Measurements from ENCODE around the gene MAVS. TPM values are rescaled to one million over a fixed set of nuclear protein-coding genes. Genes with fewer than 3 reads are reported as not detected.

MAVS gene
- total and polyA plus RNA-seq, 9 donors: 14.6 to 26.2 (median 21.0) TPM

- H3K4me1 ChIP-seq (ENCODE audit: control insufficient read depth, insufficient read depth, low read length): peaks cover 9% of the 10 kb centered on the region
- H3K36me3 ChIP-seq (ENCODE audit: control insufficient read depth, insufficient read depth, low read length): peaks cover 60% of the 10 kb centered on the region
- no peak overlapping the region for H3K4me3 ChIP-seq (ENCODE audit: low read length)
- WGBS (ENCODE audit: insufficient coverage): 89% methylated on average over 9 of the region's 13 CpGs
- no peak for DNase-seq
- no peak overlapping the region for H3K27ac ChIP-seq (ENCODE audit: low read length)
- no peaks in the 10 kb centered on the region for H3K27me3 ChIP-seq (ENCODE audit: control insufficient read depth, insufficient read depth, low read length)
- H3K9me3 ChIP-seq (replicated peaks; ENCODE audit: control insufficient read depth, low read depth, low read length): no peaks in the 10 kb centered on the region
Observed at GRCh38 chr20:3922223-3922982, 75.8 kb downstream of the MAVS start.

GRCh38 chr20:3922983-3923339 lies 76.3 kb downstream of the MAVS start:
- Histone ChIP-seq H3K27me3 (ENCODE audit: control insufficient read depth, insufficient read depth, low read length) (no peaks in the 10 kb centered on the region), H3K9me3 (replicated peaks; ENCODE audit: control insufficient read depth, low read depth, low read length) (no peaks in the 10 kb centered on the region), H3K4me1 (ENCODE audit: control insufficient read depth, insufficient read depth, low read length) (peaks cover 13% of the 10 kb centered on the region), H3K27ac (ENCODE audit: low read length) (no peak overlapping the region), H3K36me3 (ENCODE audit: control insufficient read depth, insufficient read depth, low read length) (peaks cover 59% of the 10 kb centered on the region), H3K4me3 (ENCODE audit: low read length) (no peak overlapping the region)
- no CpG with 5 or more reads among the region's 4 CpGs for WGBS (ENCODE audit: insufficient coverage)
- DNase-seq: no peak

- DNase-seq: no peak
- H3K27me3 ChIP-seq (ENCODE audit: control insufficient read depth, insufficient read depth, low read length): no peaks in the 10 kb centered on the region
- H3K9me3 ChIP-seq (replicated peaks; ENCODE audit: control insufficient read depth, low read depth, low read length): no peaks in the 10 kb centered on the region
- H3K4me3 ChIP-seq (ENCODE audit: low read length): no peak overlapping the region
- WGBS (ENCODE audit: insufficient coverage): 100% methylated on average over 2 of the region's 2 CpGs
- H3K4me1 ChIP-seq (ENCODE audit: control insufficient read depth, insufficient read depth, low read length): peaks cover 18% of the 10 kb centered on the region
- no peak overlapping the region for H3K27ac ChIP-seq (ENCODE audit: low read length)
- H3K36me3 ChIP-seq (ENCODE audit: control insufficient read depth, insufficient read depth, low read length): peaks cover 54% of the 10 kb centered on the region
Observed at GRCh38 chr20:3923818-3924217, 77.2 kb downstream of the MAVS start.

DNA sequence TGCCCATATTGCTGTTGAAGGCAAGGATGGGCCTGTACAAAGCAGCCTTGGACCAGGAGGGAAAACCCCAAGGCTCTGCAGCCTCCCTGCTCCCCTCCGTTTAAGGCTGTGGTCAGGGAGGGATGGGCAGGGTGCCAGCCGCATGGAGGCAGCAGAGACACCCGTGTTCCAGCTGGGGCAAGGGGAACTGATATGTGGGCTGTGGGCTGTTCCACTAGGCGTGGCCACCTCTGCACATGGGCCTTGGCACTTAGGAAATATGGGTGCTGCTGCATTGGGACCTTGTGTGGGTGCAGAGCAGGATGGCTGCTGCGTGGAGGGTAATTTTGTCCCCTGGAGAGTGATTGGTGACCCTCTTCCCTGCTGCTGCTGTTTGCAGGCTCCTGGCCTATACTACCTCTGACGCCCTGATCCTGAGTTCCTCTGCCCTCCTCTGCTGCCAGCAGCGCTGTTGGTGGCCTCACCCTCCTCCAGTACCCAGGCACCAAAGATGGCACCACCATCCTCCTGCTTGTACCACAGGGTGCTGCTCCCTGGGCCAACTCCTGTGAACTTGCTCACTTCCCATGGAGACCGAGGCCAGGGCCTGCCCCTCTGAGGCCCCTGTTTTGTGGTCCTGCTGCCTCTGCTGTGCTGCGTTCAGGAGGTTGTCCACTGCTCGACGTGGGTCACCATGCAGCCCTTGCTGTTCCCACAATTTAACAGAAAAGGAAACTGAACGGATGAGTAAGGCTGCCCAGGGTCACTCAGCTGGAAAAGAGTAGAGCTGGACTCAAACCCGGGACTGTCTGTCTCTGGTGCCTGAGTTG lies 77.9 kb downstream of the MAVS start:
- Histone ChIP-seq H3K4me3 (ENCODE audit: low read length) (no peak overlapping the region), H3K4me1 (ENCODE audit: control insufficient read depth, insufficient read depth, low read length) (peaks cover 25% of the 10 kb centered on the region), H3K27ac (ENCODE audit: low read length) (no peak overlapping the region), H3K9me3 (replicated peaks; ENCODE audit: control insufficient read depth, low read depth, low read length) (no peaks in the 10 kb centered on the region), H3K36me3 (ENCODE audit: control insufficient read depth, insufficient read depth, low read length) (peaks cover 52% of the 10 kb centered on the region), H3K27me3 (ENCODE audit: control insufficient read depth, insufficient read depth, low read length) (no peaks in the 10 kb centered on the region)
- WGBS (ENCODE audit: insufficient coverage): 74% methylated on average over 12 of the region's 13 CpGs
- no peak for DNase-seq

DNA sequence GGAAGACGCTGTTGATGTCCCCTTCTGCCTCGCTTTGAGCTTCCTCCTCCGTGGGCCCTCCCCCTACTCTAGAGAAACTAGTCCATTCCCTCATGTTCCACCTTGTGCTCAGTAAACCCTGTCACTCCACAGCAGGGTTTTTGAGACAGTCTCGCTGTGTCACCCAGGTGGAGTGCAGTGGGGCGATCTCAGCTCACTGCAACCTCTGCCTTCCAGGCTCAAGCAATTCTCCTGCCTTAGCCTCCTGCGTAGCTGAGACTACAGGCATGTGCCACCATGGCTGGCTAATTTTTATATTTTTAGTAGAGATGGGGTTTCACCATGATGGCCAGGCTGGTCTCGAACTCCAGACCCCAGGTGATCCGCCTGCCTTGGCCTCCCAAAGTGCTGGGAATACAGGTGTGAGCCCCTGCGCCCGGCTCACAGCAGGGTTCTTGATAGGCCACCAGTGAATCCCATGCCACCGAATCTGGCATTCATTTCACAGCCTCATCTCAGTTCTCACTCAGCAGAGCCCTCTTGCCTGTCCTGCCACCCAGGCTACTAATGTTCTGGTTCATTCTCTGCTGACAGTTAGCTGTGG lies 78.6 kb downstream of the MAVS start:
- Histone ChIP-seq H3K9me3 (replicated peaks; ENCODE audit: control insufficient read depth, low read depth, low read length) (no peaks in the 10 kb centered on the region), H3K4me3 (ENCODE audit: low read length) (no peak overlapping the region), H3K36me3 (ENCODE audit: control insufficient read depth, insufficient read depth, low read length) (peaks cover 52% of the 10 kb centered on the region), H3K4me1 (ENCODE audit: control insufficient read depth, insufficient read depth, low read length) (peaks cover 25% of the 10 kb centered on the region), H3K27ac (ENCODE audit: low read length) (no peak overlapping the region), H3K27me3 (ENCODE audit: control insufficient read depth, insufficient read depth, low read length) (no peaks in the 10 kb centered on the region)
- WGBS (ENCODE audit: insufficient coverage): 91% methylated on average over 9 of the region's 11 CpGs
- DNase-seq: no peak

Other genes starting within 250 kb of the MAVS start
- gene GFRA4, start 183.4 kb upstream of the MAVS start, total RNA-seq: not detected
- gene GFRA4, start 183.4 kb upstream of the MAVS start, polyA plus RNA-seq (ENCODE audit: insufficient read depth in 1 of 8, insufficient read length in 8 of 8, low replicate concordance in 1 of 8): not detected
- gene ADAM33, start 164.8 kb upstream of the MAVS start, total RNA-seq: 52.8 TPM
- 10 to 100 TPM; 26.1 to 78.3 (median 52.8) TPM for gene ADAM33, start 164.8 kb upstream of the MAVS start, polyA plus RNA-seq (ENCODE audit: insufficient read depth in 1 of 8, insufficient read length in 8 of 8, low replicate concordance in 1 of 8)
- 2.1 TPM for gene SIGLEC1, start 134.2 kb upstream of the MAVS start, total RNA-seq
- 1 to 10 TPM; 3.3 to 6.2 (median 3.9) TPM for gene SIGLEC1, start 134.2 kb upstream of the MAVS start, polyA plus RNA-seq (ENCODE audit: insufficient read depth in 1 of 8, insufficient read length in 8 of 8, low replicate concordance in 1 of 8)
- gene HSPA12B, start 114.1 kb upstream of the MAVS start, total RNA-seq: 18.3 TPM
- gene HSPA12B, start 114.1 kb upstream of the MAVS start, polyA plus RNA-seq (ENCODE audit: insufficient read depth in 1 of 8, insufficient read length in 8 of 8, low replicate concordance in 1 of 8): 10 to 100 TPM; 20.8 to 35.8 (median 30.1) TPM
- 21.2 TPM for gene ADISSP, start 79.1 kb upstream of the MAVS start, total RNA-seq
- 10 to 100 TPM; 17.0 to 26.7 (median 25.2) TPM for gene ADISSP, start 79.1 kb upstream of the MAVS start, polyA plus RNA-seq (ENCODE audit: insufficient read depth in 1 of 8, insufficient read length in 8 of 8, low replicate concordance in 1 of 8)
- gene SPEF1, start 65.4 kb upstream of the MAVS start, total RNA-seq: 0.09 TPM
- under 1 TPM in 2 of 8 donors, not detected in 6; 0.12 to 0.21 TPM for gene SPEF1, start 65.4 kb upstream of the MAVS start, polyA plus RNA-seq (ENCODE audit: insufficient read depth in 1 of 8, insufficient read length in 8 of 8, low replicate concordance in 1 of 8)
- gene CENPB, start 60.1 kb upstream of the MAVS start, total RNA-seq: 44.7 TPM
- gene CENPB, start 60.1 kb upstream of the MAVS start, polyA plus RNA-seq (ENCODE audit: insufficient read depth in 1 of 8, insufficient read length in 8 of 8, low replicate concordance in 1 of 8): 10 to 100 TPM; 40.7 to 52.7 (median 48.8) TPM
- 37.7 TPM for gene CDC25B, start 50.5 kb upstream of the MAVS start, total RNA-seq
- gene CDC25B, start 50.5 kb upstream of the MAVS start, polyA plus RNA-seq (ENCODE audit: insufficient read depth in 1 of 8, insufficient read length in 8 of 8, low replicate concordance in 1 of 8): 100 to 1,000 TPM in 3 of 8 donors, 10 to 100 TPM in 5; 68.1 to 118 (median 90.6) TPM
- 9.2 TPM for gene AP5S1, start 26.3 kb upstream of the MAVS start, total RNA-seq
- gene AP5S1, start 26.3 kb upstream of the MAVS start, polyA plus RNA-seq (ENCODE audit: insufficient read depth in 1 of 8, insufficient read length in 8 of 8, low replicate concordance in 1 of 8): 10 to 100 TPM in 4 of 8 donors, 1 to 10 TPM in 4; 8.3 to 10.8 (median 10.2) TPM
- gene PANK2, start 42.6 kb downstream of the MAVS start, total RNA-seq: 40.3 TPM
- 10 to 100 TPM; 25.8 to 32.0 (median 28.0) TPM for gene PANK2, start 42.6 kb downstream of the MAVS start, polyA plus RNA-seq (ENCODE audit: insufficient read depth in 1 of 8, insufficient read length in 8 of 8, low replicate concordance in 1 of 8)
- gene RNF24, start 168.7 kb downstream of the MAVS start, total RNA-seq: 16.7 TPM
- gene RNF24, start 168.7 kb downstream of the MAVS start, polyA plus RNA-seq (ENCODE audit: insufficient read depth in 1 of 8, insufficient read length in 8 of 8, low replicate concordance in 1 of 8): 10 to 100 TPM; 17.1 to 35.1 (median 25.1) TPM